Mesothelial cell of epicardium (in vitro differentiated cells): ENCODE data around the gene RIOK3. TPM values are rescaled to one million over a fixed set of nuclear protein-coding genes. Genes with fewer than 3 reads are reported as not detected.

Experiments used
- DNase-seq, 2 experiments: peaks; one replicate each; pipeline ENCODE4 v3.0.0; 2021; ENCODE audit warnings: low spot score in 2 of 2; ENCODE audit not compliant: unreplicated experiment in 2 of 2
- H3K27ac Mint-ChIP-seq: 2 replicates; pipeline ENCODE4 v1.8.0; 2021; ENCODE audit warnings: mixed read lengths
- H3K27me3 Mint-ChIP-seq: 2 replicates; pipeline ENCODE4 v1.8.0; 2021; ENCODE audit warnings: low read depth, mixed read lengths
- H3K36me3 Mint-ChIP-seq: 2 replicates; pipeline ENCODE4 v1.8.0; 2021; ENCODE audit warnings: mixed read lengths
- H3K4me1 Mint-ChIP-seq: 2 replicates; pipeline ENCODE4 v1.8.0; 2021; ENCODE audit warnings: mixed read lengths
- H3K4me3 Mint-ChIP-seq: 2 replicates; pipeline ENCODE4 v1.8.0; 2021; ENCODE audit warnings: mild to moderate bottlenecking, moderate library complexity, mixed read lengths
- H3K9me3 Mint-ChIP-seq: 2 replicates; pipeline ENCODE4 v1.8.0; 2021; ENCODE audit warnings: mixed read lengths
- CTCF ChIP-seq: fragments of 200-600 bp; sonication (generic); IDR thresholded peaks from one replicate; pipeline ENCODE4 v1.5.0; 2021; ENCODE audit warnings: antibody characterized with exemption; ENCODE audit not compliant: unreplicated experiment
- total RNA-seq: library from RNA; stranded (reverse); gene quantifications from 3 replicates; pipeline ENCODE4 v1.2.1, GENCODE V29; 2021

RIOK3 gene
- total RNA-seq, 1 donor from 2014 or later: 44.2 TPM

- Mint-ChIP-seq H3K9me3 (no peaks in the 10 kb centered on the region), H3K36me3 (peaks cover 28% of the 10 kb centered on the region), H3K27me3 (no peaks in the 10 kb centered on the region), H3K27ac (no peak overlapping the region), H3K4me3 (no peak overlapping the region), H3K4me1 (peaks cover 3% of the 10 kb centered on the region)
- no peak for DNase-seq
- TF ChIP-seq CTCF: no peak
Measured at GRCh38 chr18:23512641-23513040, 59.6 kb downstream of the RIOK3 start.

- peaks cover 41% of the 10 kb centered on the region for H3K36me3 Mint-ChIP-seq
- no peaks in the 10 kb centered on the region for H3K27me3 Mint-ChIP-seq
- H3K27ac Mint-ChIP-seq: no peak overlapping the region
- peaks cover 3% of the 10 kb centered on the region for H3K4me1 Mint-ChIP-seq
- DNase-seq: peak; percentile 43 to 78
- no peak overlapping the region for H3K4me3 Mint-ChIP-seq
- no peaks in the 10 kb centered on the region for H3K9me3 Mint-ChIP-seq
- TF ChIP-seq CTCF: peak; percentile 67
Measured at GRCh38 chr18:23515911-23516546, 62.9 kb downstream of the RIOK3 start.

DNA sequence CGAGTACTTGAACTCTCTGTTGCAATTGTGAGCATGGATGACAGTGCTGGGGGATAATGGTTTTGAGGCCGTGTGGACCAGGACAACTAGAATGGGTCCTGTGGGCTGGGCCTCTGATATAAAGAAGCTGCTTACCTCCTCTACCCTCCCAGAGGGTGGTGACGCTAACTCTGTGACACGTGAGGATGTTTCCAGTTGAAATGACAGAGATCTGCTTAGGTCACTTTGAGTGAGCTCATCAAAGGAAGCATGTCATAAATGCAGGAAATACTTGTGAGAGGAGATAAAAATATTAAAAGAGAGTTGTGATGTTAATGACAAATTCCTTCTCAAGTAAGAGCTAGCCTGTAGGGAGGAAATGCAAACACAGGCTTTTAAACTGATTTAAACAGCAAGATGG lies 66.6 kb downstream of the RIOK3 start:
- no peak for TF ChIP-seq CTCF
- H3K4me1 Mint-ChIP-seq: peaks cover 7% of the 10 kb centered on the region
- H3K27me3 Mint-ChIP-seq: no peaks in the 10 kb centered on the region
- DNase-seq: no peak
- H3K9me3 Mint-ChIP-seq: no peaks in the 10 kb centered on the region
- H3K36me3 Mint-ChIP-seq: peaks cover 52% of the 10 kb centered on the region
- H3K4me3 Mint-ChIP-seq: no peak overlapping the region
- H3K27ac Mint-ChIP-seq: no peak overlapping the region

GRCh38 chr18:23521271-23521670 lies 68.2 kb downstream of the RIOK3 start:
- H3K4me3 Mint-ChIP-seq: no peak overlapping the region
- peak overlapping the region; percentile 50 for H3K27ac Mint-ChIP-seq
- H3K9me3 Mint-ChIP-seq: no peaks in the 10 kb centered on the region
- H3K27me3 Mint-ChIP-seq: no peaks in the 10 kb centered on the region
- TF ChIP-seq CTCF: no peak
- H3K36me3 Mint-ChIP-seq: peaks cover 54% of the 10 kb centered on the region
- H3K4me1 Mint-ChIP-seq: peaks cover 5% of the 10 kb centered on the region
- DNase-seq: no peak

GRCh38 chr18:23521907-23522306 lies 68.8 kb downstream of the RIOK3 start:
- peaks cover 58% of the 10 kb centered on the region for H3K36me3 Mint-ChIP-seq
- H3K27me3 Mint-ChIP-seq: no peaks in the 10 kb centered on the region
- DNase-seq: no peak
- no peaks in the 10 kb centered on the region for H3K9me3 Mint-ChIP-seq
- TF ChIP-seq CTCF: no peak
- no peak overlapping the region for H3K27ac Mint-ChIP-seq
- H3K4me3 Mint-ChIP-seq: no peak overlapping the region
- peaks cover 11% of the 10 kb centered on the region for H3K4me1 Mint-ChIP-seq
